Measurements from ENCODE around the gene ARFIP1.
"Not testable (repeated sequence)": the region's sequence is repeated elsewhere in the genome, so short reads cannot be mapped to it uniquely, and the experiment has no call there.

ARFIP1 gene

GRCh38 chr4:152779513-152780266, at the start of gene ARFIP1, which contains the start of gene TIGD4:
ARFIP1 (plus strand) TSS chr4:152779954; CDS start chr4:152829634, 49,680 bp downstream.
TIGD4 (minus strand) TSS chr4:152779730; CDS start chr4:152771004, 8,726 bp downstream.
- DNase-seq (ENCODE audit: low spot score) = peak; percentile 95

- no peak for DNase-seq (ENCODE audit: low spot score)
Measured at GRCh38 chr4:152731997-152732396, 47.8 kb upstream of the ARFIP1 start.

GRCh38 chr4:152734015-152734698, 45.6 kb upstream of the ARFIP1 start:
- no peak for DNase-seq (ENCODE audit: low spot score)

- no peak for DNase-seq (ENCODE audit: low spot score)
Measured at GRCh38 chr4:152734699-152735050, 45.1 kb upstream of the ARFIP1 start.

GRCh38 chr4:152735396-152735859, 44.3 kb upstream of the ARFIP1 start:
- peak; percentile 29 for DNase-seq (ENCODE audit: low spot score)

- no peak for DNase-seq (ENCODE audit: low spot score)
Measured at GRCh38 chr4:152735906-152736305, 43.8 kb upstream of the ARFIP1 start.

GRCh38 chr4:152738827-152739226, 40.9 kb upstream of the ARFIP1 start:
- DNase-seq (ENCODE audit: low spot score) = peak; percentile 22

GRCh38 chr4:152747444-152747843, 32.3 kb upstream of the ARFIP1 start:
- no peak for DNase-seq (ENCODE audit: low spot score)

GRCh38 chr4:152748619-152749018, 31.1 kb upstream of the ARFIP1 start:
- DNase-seq (ENCODE audit: low spot score) = no peak

- DNase-seq (ENCODE audit: low spot score) = no peak
Measured at GRCh38 chr4:152763796-152764195, 16.0 kb upstream of the ARFIP1 start.

- DNase-seq (ENCODE audit: low spot score) = not testable (repeated sequence)
Measured at GRCh38 chr4:152765069-152765737, 14.6 kb upstream of the ARFIP1 start.

GRCh38 chr4:152771741-152772533, 7.8 kb upstream of the ARFIP1 start:
- no peak for DNase-seq (ENCODE audit: low spot score)

- DNase-seq (ENCODE audit: low spot score) = no peak
Measured at GRCh38 chr4:152773339-152773738, 6.4 kb upstream of the ARFIP1 start.

- DNase-seq (ENCODE audit: low spot score) = no peak
Measured at GRCh38 chr4:152773953-152774352, 5.8 kb upstream of the ARFIP1 start.

- DNase-seq (ENCODE audit: low spot score) = no peak
Measured at GRCh38 chr4:152776352-152776751, 3.4 kb upstream of the ARFIP1 start.

GRCh38 chr4:152777488-152777887, 2.3 kb upstream of the ARFIP1 start:
- no peak for DNase-seq (ENCODE audit: low spot score)

- DNase-seq (ENCODE audit: low spot score) = peak; percentile 30
Measured at GRCh38 chr4:152778656-152779512, 870 bp upstream of the ARFIP1 start.

- DNase-seq (ENCODE audit: low spot score) = no peak
Measured at GRCh38 chr4:152780267-152780778, 569 bp downstream of the ARFIP1 start.

GRCh38 chr4:152784490-152785350, 5.0 kb downstream of the ARFIP1 start:
- DNase-seq (ENCODE audit: low spot score) = no peak
